Hepatocyte (in vitro differentiated cells): ENCODE data around the gene TENT5C.

ENCODE experiments used
- EZH2 ChIP-seq: fragments of 200-600 bp; sonication (generic); IDR thresholded peaks from 2 replicates; pipeline ENCODE4 v1.6.1; 2016; ENCODE audit warnings: antibody characterized with exemption, mild to moderate bottlenecking, borderline replicate concordance
- EZH2phosphoT487 ChIP-seq: fragments of 200-600 bp; sonication (generic); IDR thresholded peaks from one replicate; pipeline ENCODE4 v1.6.1; 2018; ENCODE audit warnings: antibody characterized with exemption, mild to moderate bottlenecking, low read depth, moderate library complexity; ENCODE audit not compliant: unreplicated experiment, severe bottlenecking
- TF ChIP-seq, protein P1 (sequence below): fragments of 200-600 bp; sonication (generic); IDR thresholded peaks from 2 replicates; pipeline ENCODE4 v1.5.1; 2016; ENCODE audit warnings: antibody characterized with exemption, mild to moderate bottlenecking; ENCODE audit not compliant: poor library complexity

DNA sequence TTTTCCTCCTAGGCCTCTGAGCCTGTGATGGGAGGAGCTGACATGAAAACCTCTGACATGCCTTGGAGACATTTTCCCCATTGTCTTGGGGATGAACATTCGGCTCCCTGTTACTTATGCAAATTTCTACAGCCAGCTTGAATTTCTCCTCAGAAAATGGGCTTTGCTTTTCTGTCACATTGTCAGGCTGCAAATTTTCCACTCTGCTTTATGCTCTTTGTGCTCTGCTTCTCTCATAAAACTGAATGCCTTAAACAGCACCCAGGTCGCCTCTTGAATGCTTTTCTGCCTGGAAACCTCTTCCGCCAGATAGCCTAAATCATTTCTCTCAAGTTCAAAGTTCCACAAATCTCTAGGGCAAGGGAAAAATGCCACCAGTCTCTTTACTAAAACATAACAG is 46.7 kb upstream of the TENT5C start:
- TF ChIP-seq, protein P1, sequence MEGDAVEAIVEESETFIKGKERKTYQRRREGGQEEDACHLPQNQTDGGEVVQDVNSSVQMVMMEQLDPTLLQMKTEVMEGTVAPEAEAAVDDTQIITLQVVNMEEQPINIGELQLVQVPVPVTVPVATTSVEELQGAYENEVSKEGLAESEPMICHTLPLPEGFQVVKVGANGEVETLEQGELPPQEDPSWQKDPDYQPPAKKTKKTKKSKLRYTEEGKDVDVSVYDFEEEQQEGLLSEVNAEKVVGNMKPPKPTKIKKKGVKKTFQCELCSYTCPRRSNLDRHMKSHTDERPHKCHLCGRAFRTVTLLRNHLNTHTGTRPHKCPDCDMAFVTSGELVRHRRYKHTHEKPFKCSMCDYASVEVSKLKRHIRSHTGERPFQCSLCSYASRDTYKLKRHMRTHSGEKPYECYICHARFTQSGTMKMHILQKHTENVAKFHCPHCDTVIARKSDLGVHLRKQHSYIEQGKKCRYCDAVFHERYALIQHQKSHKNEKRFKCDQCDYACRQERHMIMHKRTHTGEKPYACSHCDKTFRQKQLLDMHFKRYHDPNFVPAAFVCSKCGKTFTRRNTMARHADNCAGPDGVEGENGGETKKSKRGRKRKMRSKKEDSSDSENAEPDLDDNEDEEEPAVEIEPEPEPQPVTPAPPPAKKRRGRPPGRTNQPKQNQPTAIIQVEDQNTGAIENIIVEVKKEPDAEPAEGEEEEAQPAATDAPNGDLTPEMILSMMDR = no peak
- TF ChIP-seq EZH2 (no peak), EZH2phosphoT487 (no peak)
